Measurements from ENCODE around the gene AURKAIP1.

AURKAIP1 gene

DNA sequence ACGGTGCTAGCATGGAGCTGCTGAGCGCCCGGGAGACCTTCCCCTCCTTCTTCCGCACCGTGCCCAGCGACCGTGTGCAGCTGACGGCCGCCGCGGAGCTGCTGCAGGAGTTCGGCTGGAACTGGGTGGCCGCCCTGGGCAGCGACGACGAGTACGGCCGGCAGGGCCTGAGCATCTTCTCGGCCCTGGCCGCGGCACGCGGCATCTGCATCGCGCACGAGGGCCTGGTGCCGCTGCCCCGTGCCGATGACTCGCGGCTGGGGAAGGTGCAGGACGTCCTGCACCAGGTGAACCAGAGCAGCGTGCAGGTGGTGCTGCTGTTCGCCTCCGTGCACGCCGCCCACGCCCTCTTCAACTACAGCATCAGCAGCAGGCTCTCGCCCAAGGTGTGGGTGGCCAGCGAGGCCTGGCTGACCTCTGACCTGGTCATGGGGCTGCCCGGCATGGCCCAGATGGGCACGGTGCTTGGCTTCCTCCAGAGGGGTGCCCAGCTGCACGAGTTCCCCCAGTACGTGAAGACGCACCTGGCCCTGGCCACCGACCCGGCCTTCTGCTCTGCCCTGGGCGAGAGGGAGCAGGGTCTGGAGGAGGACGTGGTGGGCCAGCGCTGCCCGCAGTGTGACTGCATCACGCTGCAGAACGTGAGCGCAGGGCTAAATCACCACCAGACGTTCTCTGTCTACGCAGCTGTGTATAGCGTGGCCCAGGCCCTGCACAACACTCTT, 42.8 kb downstream of the AURKAIP1 start:
- no peak overlapping the region for H2BK15ac ChIP-seq (ENCODE audit: low read depth, poor library complexity, severe bottlenecking)
- H4K8ac ChIP-seq (ENCODE audit: low read length): peak overlapping the region; percentile 29
- H3K9me3 ChIP-seq (ENCODE audit: control insufficient read depth, low read length): no peaks in the 10 kb centered on the region
- H3K4me3 ChIP-seq (ENCODE audit: insufficient read depth in 1 of 2, low read depth in 1 of 2, low read length in 2 of 2): no peak overlapping the region
- no peak overlapping the region for H2AK5ac ChIP-seq (ENCODE audit: low read length, severe bottlenecking)
- H2BK5ac ChIP-seq (ENCODE audit: low read depth, low read length, poor library complexity, severe bottlenecking): no peak overlapping the region
- H3K79me1 ChIP-seq (replicated peaks; ENCODE audit: low read length, poor library complexity, severe bottlenecking): peaks cover 9% of the 10 kb centered on the region
- H3K23ac ChIP-seq (ENCODE audit: low read length in 2 of 2): no peak overlapping the region
- no peak overlapping the region for H3K18ac ChIP-seq (ENCODE audit: low read depth in 1 of 2, low read length in 2 of 2)
- no peak overlapping the region for H3K4me2 ChIP-seq (ENCODE audit: low read length, poor library complexity, severe bottlenecking)
- peak overlapping the region; percentile 58 for H4K91ac ChIP-seq (ENCODE audit: low read length)
- H3K9ac ChIP-seq (ENCODE audit: low read length): no peak overlapping the region
- no peak overlapping the region for H3K4ac ChIP-seq (ENCODE audit: low read depth in 1 of 2, low read length in 2 of 2)
- no peak overlapping the region for H2AFZ ChIP-seq (ENCODE audit: low read depth, low read length)
- no peak for DNase-seq
- WGBS: 85% methylated on average over 54 of the region's 57 CpGs
- H2BK120ac ChIP-seq (ENCODE audit: low read depth, low read length): no peak overlapping the region
- H3K27me3 ChIP-seq (ENCODE audit: control insufficient read depth in 1 of 2, insufficient read depth in 1 of 2, low read length in 2 of 2): no peaks in the 10 kb centered on the region
- no peak overlapping the region for H3K14ac ChIP-seq (ENCODE audit: low read length in 2 of 2)
- H3K4me1 ChIP-seq (ENCODE audit: control insufficient read depth, insufficient read depth, low read depth, low read length): peaks cover 33% of the 10 kb centered on the region
- H3K27ac ChIP-seq (ENCODE audit: low read length, poor library complexity, severe bottlenecking): no peak overlapping the region
- peaks cover 7 to 88% of the 10 kb centered on the region in 2 experiments for H3K36me3 ChIP-seq (ENCODE audit: control insufficient read depth in 1 of 2, insufficient read depth in 2 of 2, low read depth in 1 of 2, low read length in 2 of 2)
- no peak overlapping the region for H2BK12ac ChIP-seq (ENCODE audit: low read length in 2 of 2)

DNA sequence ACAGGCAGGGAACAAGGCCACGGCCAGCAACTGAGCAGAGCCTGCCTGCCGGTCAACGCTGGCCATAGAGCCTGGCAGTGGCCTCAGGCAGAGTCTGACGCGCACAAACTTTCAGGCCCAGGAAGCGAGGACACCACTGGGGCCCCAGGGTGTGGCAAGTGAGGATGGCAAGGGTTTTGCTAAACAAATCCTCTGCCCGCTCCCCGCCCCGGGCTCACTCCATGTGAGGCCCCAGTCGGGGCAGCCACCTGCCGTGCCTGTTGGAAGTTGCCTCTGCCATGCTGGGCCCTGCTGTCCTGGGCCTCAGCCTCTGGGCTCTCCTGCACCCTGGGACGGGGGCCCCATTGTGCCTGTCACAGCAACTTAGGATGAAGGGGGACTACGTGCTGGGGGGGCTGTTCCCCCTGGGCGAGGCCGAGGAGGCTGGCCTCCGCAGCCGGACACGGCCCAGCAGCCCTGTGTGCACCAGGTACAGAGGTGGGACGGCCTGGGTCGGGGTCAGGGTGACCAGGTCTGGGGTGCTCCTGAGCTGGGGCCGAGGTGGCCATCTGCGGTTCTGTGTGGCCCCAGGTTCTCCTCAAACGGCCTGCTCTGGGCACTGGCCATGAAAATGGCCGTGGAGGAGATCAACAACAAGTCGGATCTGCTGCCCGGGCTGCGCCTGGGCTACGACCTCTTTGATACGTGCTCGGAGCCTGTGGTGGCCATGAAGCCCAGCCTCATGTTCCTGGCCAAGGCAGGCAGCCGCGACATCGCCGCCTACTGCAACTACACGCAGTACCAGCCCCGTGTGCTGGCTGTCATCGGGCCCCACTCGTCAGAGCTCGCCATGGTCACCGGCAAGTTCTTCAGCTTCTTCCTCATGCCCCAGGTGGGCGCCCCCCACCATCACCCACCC, 43.7 kb downstream of the AURKAIP1 start, which contains the start of gene TAS1R3:
TAS1R3 (plus strand) TSS at position 213 of the 898 bp plus-strand sequence; CDS start at position 279, 66 bp downstream.
- no peak within 1 kb of the TSS for H2BK120ac ChIP-seq (ENCODE audit: low read depth, low read length)
- peak within 1 kb of the TSS; percentile 65 for H3K9ac ChIP-seq (ENCODE audit: low read length)
- no peaks in the 10 kb centered on the region for H3K9me3 ChIP-seq (ENCODE audit: control insufficient read depth, low read length)
- no peak within 1 kb of the TSS for H3K4ac ChIP-seq (ENCODE audit: low read depth in 1 of 2, low read length in 2 of 2)
- peaks cover 14% of the 10 kb centered on the region for H3K79me1 ChIP-seq (replicated peaks; ENCODE audit: low read length, poor library complexity, severe bottlenecking)
- H3K18ac ChIP-seq (ENCODE audit: low read depth in 1 of 2, low read length in 2 of 2): peak within 1 kb of the TSS in 1 of 2 experiments; percentile 28
- DNase-seq: no peak
- H3K14ac ChIP-seq (ENCODE audit: low read length in 2 of 2): no peak within 1 kb of the TSS
- no peak within 1 kb of the TSS for H2AFZ ChIP-seq (ENCODE audit: low read depth, low read length)
- peak within 1 kb of the TSS in 1 of 2 experiments; percentile 30 for H3K4me3 ChIP-seq (ENCODE audit: insufficient read depth in 1 of 2, low read depth in 1 of 2, low read length in 2 of 2)
- H3K27me3 ChIP-seq (ENCODE audit: control insufficient read depth in 1 of 2, insufficient read depth in 1 of 2, low read length in 2 of 2): no peaks in the 10 kb centered on the region
- peaks cover 12 to 88% of the 10 kb centered on the region in 2 experiments for H3K36me3 ChIP-seq (ENCODE audit: control insufficient read depth in 1 of 2, insufficient read depth in 2 of 2, low read depth in 1 of 2, low read length in 2 of 2)
- peak within 1 kb of the TSS in 1 of 2 experiments; percentile 8 for H2BK12ac ChIP-seq (ENCODE audit: low read length in 2 of 2)
- no peak within 1 kb of the TSS for H3K23ac ChIP-seq (ENCODE audit: low read length in 2 of 2)
- H3K4me1 ChIP-seq (ENCODE audit: control insufficient read depth, insufficient read depth, low read depth, low read length): peaks cover 37% of the 10 kb centered on the region
- H2AK5ac ChIP-seq (ENCODE audit: low read length, severe bottlenecking): no peak within 1 kb of the TSS
- H2BK5ac ChIP-seq (ENCODE audit: low read depth, low read length, poor library complexity, severe bottlenecking): no peak within 1 kb of the TSS
- H4K91ac ChIP-seq (ENCODE audit: low read length): peak within 1 kb of the TSS; percentile 18
- H3K27ac ChIP-seq (ENCODE audit: low read length, poor library complexity, severe bottlenecking): no peak within 1 kb of the TSS
- no peak within 1 kb of the TSS for H2BK15ac ChIP-seq (ENCODE audit: low read depth, poor library complexity, severe bottlenecking)
- H4K8ac ChIP-seq (ENCODE audit: low read length): peak within 1 kb of the TSS; percentile 32
- H3K4me2 ChIP-seq (ENCODE audit: low read length, poor library complexity, severe bottlenecking): peak within 1 kb of the TSS; percentile 6
- 88% methylated on average over 41 of the region's 41 CpGs for WGBS

DNA sequence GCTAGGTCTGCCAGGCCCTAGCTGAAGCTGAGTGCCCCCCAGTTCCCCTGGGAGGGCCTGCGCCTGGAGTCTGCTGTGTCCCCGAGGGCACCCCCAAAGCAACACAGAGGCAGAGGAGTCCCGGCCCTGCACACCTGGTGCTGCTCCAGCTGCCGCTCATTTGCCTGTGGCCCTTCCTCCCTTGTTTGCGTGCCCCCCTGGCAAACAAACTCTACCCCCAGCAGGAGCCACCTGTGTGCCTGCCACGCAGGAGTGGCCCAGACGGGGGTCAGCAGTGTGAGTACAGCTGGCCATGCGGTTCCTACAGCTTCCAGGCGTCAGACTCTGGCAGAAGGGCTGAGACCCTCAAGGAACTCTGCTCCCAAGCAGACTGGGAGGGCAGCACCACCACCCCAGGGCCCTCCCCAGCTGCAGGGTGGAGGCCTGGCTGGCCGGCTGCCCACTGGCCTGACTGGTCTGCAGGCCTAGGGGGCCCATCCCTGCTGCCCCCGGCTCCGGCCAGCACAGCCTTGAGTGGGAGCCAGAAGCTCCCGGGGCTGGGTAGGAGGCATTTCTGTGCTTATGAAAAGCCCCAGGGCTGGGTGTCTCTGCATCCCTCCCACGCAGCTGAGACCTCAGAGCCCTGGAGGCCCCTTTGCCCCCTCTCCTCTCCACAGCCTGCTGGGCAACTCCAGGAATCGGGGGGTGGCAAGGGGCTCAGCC, 44.5 kb downstream of the AURKAIP1 start:
- Histone ChIP-seq H2BK5ac (ENCODE audit: low read depth, low read length, poor library complexity, severe bottlenecking) (no peak overlapping the region), H3K27me3 (ENCODE audit: control insufficient read depth in 1 of 2, insufficient read depth in 1 of 2, low read length in 2 of 2) (no peaks in the 10 kb centered on the region), H2AK5ac (ENCODE audit: low read length, severe bottlenecking) (no peak overlapping the region), H3K27ac (ENCODE audit: low read length, poor library complexity, severe bottlenecking) (no peak overlapping the region), H3K79me1 (replicated peaks; ENCODE audit: low read length, poor library complexity, severe bottlenecking) (peaks cover 13% of the 10 kb centered on the region), H3K4me3 (ENCODE audit: insufficient read depth in 1 of 2, low read depth in 1 of 2, low read length in 2 of 2) (no peak overlapping the region), H4K8ac (ENCODE audit: low read length) (peak overlapping the region; percentile 32), H3K4ac (ENCODE audit: low read depth in 1 of 2, low read length in 2 of 2) (no peak overlapping the region), H2BK120ac (ENCODE audit: low read depth, low read length) (no peak overlapping the region), H3K9ac (ENCODE audit: low read length) (peak overlapping the region; percentile 65), H3K36me3 (ENCODE audit: control insufficient read depth in 1 of 2, insufficient read depth in 2 of 2, low read depth in 1 of 2, low read length in 2 of 2) (peaks cover 12 to 84% of the 10 kb centered on the region in 2 experiments), H3K9me3 (ENCODE audit: control insufficient read depth, low read length) (no peaks in the 10 kb centered on the region), H3K4me1 (ENCODE audit: control insufficient read depth, insufficient read depth, low read depth, low read length) (peaks cover 44% of the 10 kb centered on the region), H3K18ac (ENCODE audit: low read depth in 1 of 2, low read length in 2 of 2) (peak overlapping the region in 1 of 2 experiments; percentile 28), H3K14ac (ENCODE audit: low read length in 2 of 2) (no peak overlapping the region), H2BK12ac (ENCODE audit: low read length in 2 of 2) (no peak overlapping the region), H2BK15ac (ENCODE audit: low read depth, poor library complexity, severe bottlenecking) (no peak overlapping the region), H3K23ac (ENCODE audit: low read length in 2 of 2) (no peak overlapping the region), H4K91ac (ENCODE audit: low read length) (peak overlapping the region; percentile 18), H2AFZ (ENCODE audit: low read depth, low read length) (no peak overlapping the region), H3K4me2 (ENCODE audit: low read length, poor library complexity, severe bottlenecking) (peak overlapping the region; percentile 6)
- 87% methylated on average over 15 of the region's 15 CpGs for WGBS
- no peak for DNase-seq

Measured in mesenchymal stem cell (in vitro differentiated cells and primary cell).